AG04449 (cell line): ENCODE results near the gene METRNL.
"Not testable (repeated sequence)": the region's sequence is repeated elsewhere in the genome, so short reads cannot be mapped to it uniquely, and the experiment has no call there.

Experiments used
- CTCF ChIA-PET: fragments of 350-600 bp; formaldehyde crosslinking; extraction: SDS; loops from one replicate; lab custom pipeline; 2021; ENCODE audit warnings: antibody characterized with exemption; lab: Yijun Ruan, JAX
- POLR2A ChIA-PET: fragments of 400-600, 350-600 bp; formaldehyde crosslinking; extraction: SDS; loops from one replicate; lab custom pipeline; 2020; ENCODE audit warnings: antibody characterized with exemption, inconsistent platforms; lab: Yijun Ruan, JAX
- DNase-seq: peaks from one replicate; pipeline ENCODE4 v3.0.0-alpha.2; 2010; ENCODE audit warnings: low read depth, low spot score
- H3K4me3 ChIP-seq: 2 replicates; pipeline ENCODE4 v1.5.1; 2011; ENCODE audit warnings: low read depth, mild to moderate bottlenecking, control low read depth, low read length
- TF ChIP-seq, protein P1 (sequence below): IDR thresholded peaks from one replicate; pipeline ENCODE4 v1.5.1; 2011; ENCODE audit warnings: mild to moderate bottlenecking, moderate library complexity, low read length, control low read depth, inconsistent platforms; ENCODE audit not compliant: insufficient read depth; ENCODE audit errors: missing control alignments

The METRNL gene

DNA sequence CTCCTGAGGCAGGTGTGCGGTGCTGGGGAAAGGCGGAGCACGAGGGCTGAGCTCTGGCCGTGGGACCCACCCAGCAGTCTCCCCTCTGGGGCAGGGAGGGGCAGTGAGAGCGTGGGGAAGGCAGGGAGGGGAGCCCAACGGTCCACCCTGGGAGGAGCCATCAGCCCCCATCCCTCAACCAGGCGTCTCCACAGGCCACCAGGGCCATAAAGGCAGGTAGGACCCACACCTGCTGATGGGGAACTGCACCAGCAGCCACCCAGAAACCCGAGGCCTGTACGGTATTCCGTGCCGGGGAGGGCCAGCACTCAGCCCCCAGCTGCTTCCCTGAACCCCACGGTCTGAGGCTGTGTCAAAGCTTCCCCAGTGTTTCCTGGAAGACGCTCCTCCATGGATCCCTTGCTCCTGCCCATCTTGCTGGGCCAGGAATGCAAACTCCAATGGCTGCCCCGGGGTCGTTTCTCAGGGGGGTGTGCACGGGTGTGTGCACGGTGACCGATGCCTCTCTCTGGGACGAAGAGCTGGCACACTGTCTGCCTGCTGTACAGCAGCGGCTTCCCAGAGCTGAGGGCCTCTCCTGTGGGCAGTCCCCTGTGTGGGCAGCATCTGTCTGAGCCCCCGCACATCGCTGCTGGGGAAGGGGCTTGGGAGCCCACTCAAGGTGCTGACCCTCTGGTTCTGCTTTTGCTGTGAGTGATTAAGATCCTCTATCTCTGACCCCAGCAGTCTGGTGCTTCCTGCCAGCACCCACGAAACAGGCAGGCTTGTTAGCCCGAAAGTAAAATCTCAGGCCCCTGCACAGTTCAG is 17.2 kb upstream of the METRNL start:
- CTCF ChIA-PET = no interaction called here

DNA sequence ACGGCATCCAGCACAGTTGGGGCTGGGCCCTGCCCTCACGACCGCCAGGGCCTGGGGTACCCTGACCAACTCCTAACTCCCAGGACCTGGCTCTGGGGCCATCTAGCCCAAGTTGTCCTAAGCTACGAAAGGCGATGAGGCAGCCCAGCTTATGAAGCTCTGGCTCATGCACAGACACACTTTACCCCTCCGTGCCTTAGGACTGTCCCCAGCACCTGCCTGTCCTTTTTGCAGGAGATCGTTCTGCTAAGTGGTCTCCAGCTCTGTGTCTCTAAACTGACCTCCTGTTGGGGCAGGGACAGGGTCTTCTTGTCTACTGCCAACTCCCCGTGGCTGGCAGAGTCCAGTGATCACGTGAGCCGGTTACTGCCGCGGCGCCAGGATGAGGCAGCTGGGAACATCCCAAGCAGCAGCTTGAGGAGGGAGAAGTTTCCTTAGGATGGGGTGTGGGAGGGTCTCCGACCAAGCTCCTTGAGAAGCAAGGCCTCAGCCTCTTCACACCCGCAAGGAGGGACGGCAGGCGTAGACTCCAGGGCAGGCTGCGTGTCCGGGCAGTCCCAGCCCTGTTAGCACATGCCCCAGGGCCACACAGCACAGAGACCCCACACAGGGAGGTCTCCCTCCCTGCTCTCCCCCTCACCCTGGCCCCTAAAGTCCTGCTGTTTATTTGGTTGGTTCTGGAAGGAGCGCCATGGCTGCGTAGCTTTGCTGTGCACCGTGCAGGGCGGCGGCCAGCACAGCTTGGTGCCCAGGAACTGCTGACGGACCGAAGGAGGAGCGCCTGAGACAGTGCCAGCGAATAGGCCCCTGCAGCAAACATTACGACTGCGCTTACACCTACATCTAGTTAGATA is 16.4 kb upstream of the METRNL start:
- H3K4me3 ChIP-seq = no peak overlapping the region
- POLR2A ChIA-PET = interaction anchor here (0.6 kb wide), 1 partner anchor 16 kb away, joined by 3 read pairs; the partner anchor contains the start of gene METRNL
- CTCF ChIA-PET = no interaction called here
- TF ChIP-seq, protein P1, sequence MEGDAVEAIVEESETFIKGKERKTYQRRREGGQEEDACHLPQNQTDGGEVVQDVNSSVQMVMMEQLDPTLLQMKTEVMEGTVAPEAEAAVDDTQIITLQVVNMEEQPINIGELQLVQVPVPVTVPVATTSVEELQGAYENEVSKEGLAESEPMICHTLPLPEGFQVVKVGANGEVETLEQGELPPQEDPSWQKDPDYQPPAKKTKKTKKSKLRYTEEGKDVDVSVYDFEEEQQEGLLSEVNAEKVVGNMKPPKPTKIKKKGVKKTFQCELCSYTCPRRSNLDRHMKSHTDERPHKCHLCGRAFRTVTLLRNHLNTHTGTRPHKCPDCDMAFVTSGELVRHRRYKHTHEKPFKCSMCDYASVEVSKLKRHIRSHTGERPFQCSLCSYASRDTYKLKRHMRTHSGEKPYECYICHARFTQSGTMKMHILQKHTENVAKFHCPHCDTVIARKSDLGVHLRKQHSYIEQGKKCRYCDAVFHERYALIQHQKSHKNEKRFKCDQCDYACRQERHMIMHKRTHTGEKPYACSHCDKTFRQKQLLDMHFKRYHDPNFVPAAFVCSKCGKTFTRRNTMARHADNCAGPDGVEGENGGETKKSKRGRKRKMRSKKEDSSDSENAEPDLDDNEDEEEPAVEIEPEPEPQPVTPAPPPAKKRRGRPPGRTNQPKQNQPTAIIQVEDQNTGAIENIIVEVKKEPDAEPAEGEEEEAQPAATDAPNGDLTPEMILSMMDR = no peak
- no peak for DNase-seq

More for the DNA sequence above, 17.2 kb upstream of the METRNL start:
- no peak overlapping the region for H3K4me3 ChIP-seq
- TF ChIP-seq, protein P1 = no peak
- DNase-seq = no peak
- POLR2A ChIA-PET = interaction anchor here (0.6 kb wide), 1 partner anchor 17 kb away, joined by 3 read pairs; the partner anchor contains the start of gene METRNL

DNA sequence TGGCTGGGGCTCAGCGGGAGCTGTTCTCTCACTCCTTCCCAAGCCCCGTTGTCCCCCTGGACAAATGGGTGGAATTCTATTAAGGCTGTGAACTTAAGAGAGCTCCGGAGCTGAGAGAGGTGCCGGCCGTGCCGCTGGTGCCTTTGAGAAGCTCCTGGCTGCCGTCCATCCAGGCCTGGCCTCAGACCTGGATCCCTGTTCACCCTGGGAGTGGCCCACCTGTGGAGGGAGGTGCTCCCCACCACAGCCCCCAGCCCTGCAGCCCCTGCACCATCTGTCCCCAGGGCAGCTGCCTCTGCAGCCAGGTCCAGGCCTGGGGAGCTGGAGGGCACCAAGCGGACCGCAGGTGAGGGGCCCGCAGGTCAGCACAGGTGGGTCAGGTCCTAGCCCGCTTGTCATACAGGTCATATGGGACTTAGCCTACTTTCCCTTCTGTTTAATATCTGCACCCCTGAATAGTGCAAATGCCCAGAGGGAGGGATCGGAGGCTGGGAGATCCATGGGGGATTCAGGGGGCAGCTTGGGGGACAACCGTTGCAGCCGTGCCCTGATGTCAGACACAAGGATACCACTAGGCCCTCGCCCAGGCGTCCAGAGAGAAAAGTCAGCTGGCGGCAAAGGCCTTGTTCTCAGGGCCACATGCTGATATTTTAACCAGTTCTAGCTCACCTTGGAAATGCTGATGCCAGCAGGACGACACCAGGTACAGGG is 15.2 kb upstream of the METRNL start:
- TF ChIP-seq, protein P1 = no peak
- H3K4me3 ChIP-seq = no peak overlapping the region
- ChIA-PET CTCF (no interaction called here), POLR2A (no interaction called here)
- no peak for DNase-seq

DNA sequence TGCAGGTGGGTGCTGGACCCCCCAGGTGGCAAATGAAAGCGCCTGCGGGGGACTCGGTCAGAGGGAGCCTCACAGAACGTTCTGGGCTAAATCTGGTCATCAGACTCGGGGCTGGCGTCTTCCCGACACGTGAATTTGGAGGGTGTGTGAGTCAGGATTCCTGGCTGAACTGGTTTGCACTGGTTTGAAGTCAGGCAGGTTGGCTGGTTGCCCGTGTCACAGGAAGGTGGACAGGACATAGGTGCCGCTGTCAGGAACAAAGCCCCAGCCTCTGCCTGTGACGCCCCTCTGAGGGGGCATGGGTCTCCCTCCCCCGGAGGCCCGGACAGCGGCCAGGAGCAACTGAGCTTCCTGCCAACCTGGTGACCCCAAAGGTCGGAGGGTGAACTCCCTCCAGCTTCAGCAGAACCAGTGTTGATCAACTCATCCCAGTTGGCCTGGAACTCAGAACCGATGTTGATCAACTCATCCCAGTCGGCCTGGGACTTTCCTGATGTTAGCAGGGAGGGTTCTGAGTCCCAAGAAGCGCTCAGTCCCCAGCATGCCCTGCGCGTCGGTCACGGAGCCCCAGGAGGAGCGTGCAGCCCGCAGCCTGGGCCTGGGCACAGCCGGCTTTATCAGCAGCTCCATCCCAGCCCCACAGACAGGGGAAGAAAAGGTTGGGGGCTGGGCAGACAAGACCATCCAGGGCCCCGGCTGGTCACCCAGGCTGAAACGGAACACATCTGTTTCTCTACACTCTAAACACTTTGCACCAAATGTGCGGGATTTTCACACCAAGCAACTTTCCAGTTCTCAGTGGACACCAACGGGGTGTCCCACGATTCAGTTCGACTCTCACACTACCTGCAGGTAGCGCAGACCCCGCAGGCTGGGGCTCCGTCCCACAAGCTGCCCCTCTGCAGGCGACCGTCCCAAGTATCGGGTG is 14.4 kb upstream of the METRNL start:
- no peak overlapping the region for H3K4me3 ChIP-seq
- POLR2A ChIA-PET = no interaction called here
- CTCF ChIA-PET = no interaction called here
- DNase-seq = no peak
- TF ChIP-seq, protein P1 = no peak

DNA sequence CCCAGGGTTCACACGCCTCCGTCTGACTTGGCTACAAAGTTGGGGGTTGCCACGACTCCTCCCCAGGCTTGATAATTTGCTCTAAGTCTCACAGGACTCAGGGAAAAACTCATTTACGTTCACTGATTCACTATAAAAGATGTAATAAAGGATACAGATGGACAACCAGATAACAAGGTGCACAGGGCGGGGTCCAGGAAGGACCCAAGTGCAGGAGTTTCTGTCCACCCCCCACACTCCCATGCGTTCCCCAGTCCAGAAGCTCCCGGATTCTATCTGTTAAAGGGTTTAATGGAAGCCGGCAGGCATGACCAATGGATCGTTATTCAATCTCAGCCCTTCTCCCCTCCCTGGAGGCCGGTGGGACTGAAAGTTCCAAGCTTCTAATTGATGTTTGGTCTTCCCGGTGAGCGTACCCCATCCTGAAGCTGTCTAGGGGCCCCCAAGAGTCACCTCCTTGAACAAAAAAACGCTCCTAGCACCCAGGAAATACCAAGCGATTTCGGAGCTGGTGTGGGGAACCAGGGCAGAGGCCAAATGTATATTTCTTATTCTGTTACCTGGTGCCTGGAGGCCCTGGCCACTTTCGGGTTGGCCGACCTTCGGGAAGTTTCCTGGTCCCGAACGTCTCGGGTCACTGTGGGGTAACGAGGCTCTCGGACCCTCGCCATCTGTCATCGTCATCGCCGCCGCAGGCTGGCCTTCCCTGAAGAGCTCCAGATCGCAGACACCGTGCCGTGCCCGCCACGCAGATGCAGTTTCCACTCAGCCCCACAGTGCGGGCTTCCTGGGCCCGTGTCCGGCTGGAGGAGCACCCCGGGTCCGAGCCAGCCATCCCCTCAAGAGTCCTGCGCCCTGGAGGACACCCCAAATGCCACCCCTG is 13.5 kb upstream of the METRNL start:
- H3K4me3 ChIP-seq = no peak overlapping the region
- ChIA-PET CTCF (no interaction called here), POLR2A (no interaction called here)
- TF ChIP-seq, protein P1 = no peak
- DNase-seq = no peak

DNA sequence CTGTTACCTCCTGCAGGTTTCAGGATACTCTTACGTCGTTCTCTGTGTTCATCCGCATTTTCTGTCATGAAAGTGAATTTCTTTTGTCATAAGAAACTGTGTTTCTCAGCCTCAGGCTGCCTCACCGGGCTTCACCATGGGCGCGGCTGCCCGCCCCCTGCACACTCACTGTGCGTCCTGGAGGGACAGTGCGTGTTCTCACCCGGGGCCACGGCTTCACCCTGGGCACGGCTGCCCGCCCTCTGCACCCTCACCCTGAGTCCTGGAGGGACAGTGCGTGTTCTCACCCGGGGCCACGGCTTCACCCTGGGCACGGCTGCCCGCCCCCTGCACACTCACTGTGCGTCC is 12.9 kb upstream of the METRNL start:
- H3K4me3 ChIP-seq, DNase-seq, POLR2A ChIA-PET: not testable (repeated sequence)
- CTCF ChIA-PET = interaction anchor here (1.2 kb wide), 1 partner anchor 11 kb away, joined by 4 read pairs; no protein-coding TSS in a partner anchor
